ENCODE measurements around the gene PDGFC.

DNA sequence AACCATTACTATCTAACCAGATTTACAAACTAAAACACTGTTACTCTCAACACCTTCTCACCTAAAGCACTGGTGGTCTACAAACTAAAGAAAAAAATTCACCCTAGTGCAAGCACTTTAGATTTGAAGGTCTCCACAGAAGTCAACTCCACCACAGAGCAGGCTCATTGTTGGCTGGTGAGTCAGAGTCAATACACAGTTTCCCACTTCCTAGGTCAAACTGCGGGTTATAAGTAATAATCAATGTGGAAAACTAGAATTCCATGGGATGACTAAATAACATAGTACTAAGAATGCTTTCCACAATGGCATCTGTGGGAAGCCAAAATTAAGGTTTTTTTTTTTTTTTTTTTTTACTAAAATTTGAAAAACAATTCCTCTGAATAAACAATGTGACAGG is 191.8 kb downstream of the PDGFC start:
- TF ChIP-seq, protein P1, sequence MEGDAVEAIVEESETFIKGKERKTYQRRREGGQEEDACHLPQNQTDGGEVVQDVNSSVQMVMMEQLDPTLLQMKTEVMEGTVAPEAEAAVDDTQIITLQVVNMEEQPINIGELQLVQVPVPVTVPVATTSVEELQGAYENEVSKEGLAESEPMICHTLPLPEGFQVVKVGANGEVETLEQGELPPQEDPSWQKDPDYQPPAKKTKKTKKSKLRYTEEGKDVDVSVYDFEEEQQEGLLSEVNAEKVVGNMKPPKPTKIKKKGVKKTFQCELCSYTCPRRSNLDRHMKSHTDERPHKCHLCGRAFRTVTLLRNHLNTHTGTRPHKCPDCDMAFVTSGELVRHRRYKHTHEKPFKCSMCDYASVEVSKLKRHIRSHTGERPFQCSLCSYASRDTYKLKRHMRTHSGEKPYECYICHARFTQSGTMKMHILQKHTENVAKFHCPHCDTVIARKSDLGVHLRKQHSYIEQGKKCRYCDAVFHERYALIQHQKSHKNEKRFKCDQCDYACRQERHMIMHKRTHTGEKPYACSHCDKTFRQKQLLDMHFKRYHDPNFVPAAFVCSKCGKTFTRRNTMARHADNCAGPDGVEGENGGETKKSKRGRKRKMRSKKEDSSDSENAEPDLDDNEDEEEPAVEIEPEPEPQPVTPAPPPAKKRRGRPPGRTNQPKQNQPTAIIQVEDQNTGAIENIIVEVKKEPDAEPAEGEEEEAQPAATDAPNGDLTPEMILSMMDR (conservative IDR thresholded peaks at IDR 0.05; ENCODE audit: low read length), result no peak
- TF ChIP-seq EZH2phosphoT487 (IDR thresholded peaks at IDR 0.05; ENCODE audit: borderline replicate concordance, low read depth, low read length), result no peak

Measured in OCI-LY7 (cell line).